KOPT-K1 (cell line): Measurements from ENCODE around the gene MYBPH.

Source experiments
- H3K27ac ChIP-seq: fragments of 200-600 bp; sonication (generic); 2 replicates; pipeline ENCODE4 v1.5.1; 2016; ENCODE audit warnings: antibody characterized with exemption, mild to moderate bottlenecking, low read depth, low read length; ENCODE audit not compliant: poor library complexity, severe bottlenecking
- H3K36me3 ChIP-seq: fragments of 200-600 bp; sonication (generic); 2 replicates; pipeline ENCODE4 v1.5.1; 2017; ENCODE audit warnings: antibody characterized with exemption, mild to moderate bottlenecking, low read length, moderate library complexity; ENCODE audit not compliant: insufficient read depth
- H3K9me3 ChIP-seq: fragments of 200-600 bp; sonication (generic); 2 replicates; pipeline ENCODE4 v1.5.1; 2017; ENCODE audit warnings: antibody characterized with exemption, low read length, mild to moderate bottlenecking; ENCODE audit not compliant: insufficient read depth, poor library complexity, severe bottlenecking

The MYBPH gene

GRCh38 chr1:203207751-203208150, 32.1 kb upstream of the MYBPH start:
- H3K36me3 ChIP-seq = no peaks in the 10 kb centered on the region
- H3K9me3 ChIP-seq = no peaks in the 10 kb centered on the region
- H3K27ac ChIP-seq = no peak overlapping the region

GRCh38 chr1:203206129-203206687, 30.6 kb upstream of the MYBPH start:
- Histone ChIP-seq H3K9me3 (no peaks in the 10 kb centered on the region), H3K36me3 (no peaks in the 10 kb centered on the region), H3K27ac (no peak overlapping the region)

- Histone ChIP-seq H3K36me3 (no peaks in the 10 kb centered on the region), H3K27ac (no peak overlapping the region)
These were observed 29.1 kb upstream of the MYBPH start for GRCh38 chr1:203204756-203205155.

GRCh38 chr1:203202431-203203245, 27.0 kb upstream of the MYBPH start:
- Histone ChIP-seq H3K9me3 (no peaks in the 10 kb centered on the region), H3K27ac (no peak overlapping the region)

More at GRCh38 chr1:203204756-203205155, 29.1 kb upstream of the MYBPH start:
- no peaks in the 10 kb centered on the region for H3K9me3 ChIP-seq

GRCh38 chr1:203201516-203202205, 26.0 kb upstream of the MYBPH start:
- Histone ChIP-seq H3K27ac (no peak overlapping the region), H3K9me3 (no peaks in the 10 kb centered on the region), H3K36me3 (no peaks in the 10 kb centered on the region)

More at GRCh38 chr1:203202431-203203245, 27.0 kb upstream of the MYBPH start:
- H3K36me3 ChIP-seq = no peaks in the 10 kb centered on the region

GRCh38 chr1:203200916-203201315, 25.3 kb upstream of the MYBPH start:
- H3K36me3 ChIP-seq = no peaks in the 10 kb centered on the region
- no peak overlapping the region for H3K27ac ChIP-seq
- no peaks in the 10 kb centered on the region for H3K9me3 ChIP-seq

GRCh38 chr1:203199816-203200571, 24.4 kb upstream of the MYBPH start:
- Histone ChIP-seq H3K27ac (no peak overlapping the region), H3K9me3 (no peaks in the 10 kb centered on the region), H3K36me3 (no peaks in the 10 kb centered on the region)

GRCh38 chr1:203199481-203199815, 23.8 kb upstream of the MYBPH start:
- Histone ChIP-seq H3K36me3 (no peaks in the 10 kb centered on the region), H3K27ac (no peak overlapping the region)

GRCh38 chr1:203199002-203199401, 23.4 kb upstream of the MYBPH start:
- H3K9me3 ChIP-seq = no peaks in the 10 kb centered on the region
- H3K36me3 ChIP-seq = no peaks in the 10 kb centered on the region
- no peak overlapping the region for H3K27ac ChIP-seq

More at GRCh38 chr1:203199481-203199815, 23.8 kb upstream of the MYBPH start:
- H3K9me3 ChIP-seq = no peaks in the 10 kb centered on the region

GRCh38 chr1:203197625-203198024, 22.0 kb upstream of the MYBPH start:
- Histone ChIP-seq H3K9me3 (no peaks in the 10 kb centered on the region), H3K27ac (no peak overlapping the region), H3K36me3 (no peaks in the 10 kb centered on the region)

GRCh38 chr1:203196371-203196770, 20.7 kb upstream of the MYBPH start:
- Histone ChIP-seq H3K36me3 (no peaks in the 10 kb centered on the region), H3K27ac (no peak overlapping the region), H3K9me3 (no peaks in the 10 kb centered on the region)

GRCh38 chr1:203190949-203191348, 15.3 kb upstream of the MYBPH start:
- H3K9me3 ChIP-seq = no peaks in the 10 kb centered on the region
- H3K27ac ChIP-seq = no peak overlapping the region
- H3K36me3 ChIP-seq = no peaks in the 10 kb centered on the region

- Histone ChIP-seq H3K36me3 (no peaks in the 10 kb centered on the region), H3K9me3 (no peaks in the 10 kb centered on the region), H3K27ac (no peak overlapping the region)
These were observed 14.3 kb upstream of the MYBPH start for GRCh38 chr1:203189951-203190352.

- Histone ChIP-seq H3K27ac (no peak overlapping the region), H3K36me3 (no peaks in the 10 kb centered on the region)
These were observed 13.1 kb upstream of the MYBPH start for GRCh38 chr1:203188686-203189232.

More at GRCh38 chr1:203188686-203189232, 13.1 kb upstream of the MYBPH start:
- H3K9me3 ChIP-seq = no peaks in the 10 kb centered on the region
